ENCODE results near the gene CCSER2.

The CCSER2 gene

GRCh38 chr10:84548869-84549268 is 220.5 kb downstream of the CCSER2 start:
- no peak for DNase-seq (ENCODE audit: low read depth)

GRCh38 chr10:84549368-84550165 is 221.2 kb downstream of the CCSER2 start:
- no peak for DNase-seq (ENCODE audit: low read depth)

GRCh38 chr10:84550756-84551436 is 222.5 kb downstream of the CCSER2 start:
- DNase-seq (ENCODE audit: low read depth): no peak

- DNase-seq (ENCODE audit: low read depth): no peak
Observed at GRCh38 chr10:84551437-84552120, 223.2 kb downstream of the CCSER2 start.

- no peak for DNase-seq (ENCODE audit: low read depth)
Observed at GRCh38 chr10:84552478-84552877, 224.1 kb downstream of the CCSER2 start.

- no peak for DNase-seq (ENCODE audit: low read depth)
Observed at GRCh38 chr10:84562592-84562991, 234.2 kb downstream of the CCSER2 start.

GRCh38 chr10:84563355-84563754 is 235.0 kb downstream of the CCSER2 start:
- no peak for DNase-seq (ENCODE audit: low read depth)

- no peak for DNase-seq (ENCODE audit: low read depth)
Observed at GRCh38 chr10:84563868-84564267, 235.5 kb downstream of the CCSER2 start.

GRCh38 chr10:84565881-84566582 is 237.6 kb downstream of the CCSER2 start:
- DNase-seq (ENCODE audit: low read depth): no peak

GRCh38 chr10:84567133-84567532 is 238.7 kb downstream of the CCSER2 start:
- DNase-seq (ENCODE audit: low read depth): no peak

All from GM04504 (cell line).